ENCODE measurements around the gene JMJD4. TPM values are rescaled to one million over a fixed set of nuclear protein-coding genes. Genes with fewer than 3 reads are reported as not detected.

The JMJD4 gene
- total RNA-seq, 1 experiment from 2014 or later: 14.3 TPM

DNA sequence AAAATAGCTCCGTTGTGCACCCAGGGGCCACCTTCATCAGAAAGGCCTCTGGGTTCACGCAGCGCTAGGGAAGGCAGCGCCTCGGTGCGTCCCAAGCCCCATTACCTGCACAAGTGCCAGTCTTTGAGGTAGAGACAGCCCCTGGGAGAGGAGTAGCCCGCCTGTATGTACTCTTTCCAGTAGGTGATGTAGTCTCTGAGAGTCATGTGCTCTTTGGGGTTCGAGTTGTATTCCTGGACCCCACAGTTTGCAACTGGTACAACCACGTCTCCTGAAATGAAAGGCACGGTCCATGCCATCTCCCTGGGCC is 601 bp downstream of the JMJD4 start:
- peak overlapping the region; percentile 81 to 98 for H3K4me3 ChIP-seq (replicated peaks in 1 of 2; ENCODE audit: low read depth in 1 of 2, low read length in 2 of 2)
- H3K36me3 ChIP-seq (ENCODE audit: control insufficient read depth in 1 of 2, insufficient read depth in 2 of 2, low read length in 2 of 2): peaks cover 3 to 16% of the 10 kb centered on the region in 2 experiments; a peak in 3 of 4 replicates
- H3K27ac ChIP-seq (ENCODE audit: low read depth, low read length): peak overlapping the region; percentile 81
- H2AFZ ChIP-seq (ENCODE audit: low read depth, low read length, poor library complexity, severe bottlenecking): no peak overlapping the region
- peaks cover 11 to 29% of the 10 kb centered on the region in 2 experiments for H3K4me1 ChIP-seq (ENCODE audit: control insufficient read depth in 1 of 2, insufficient read depth in 2 of 2, low read length in 2 of 2)
- DNase-seq (ENCODE audit: low read depth, low spot score) (no peak), ATAC-seq (peak; percentile 2; the same call in 1 of the 2 replicates)
- intact Hi-C loops (cut with micrococcal nuclease): loop anchor here (2.0 kb wide), 1 partner anchor 212 kb away; the partner anchor contains the start of gene WNT9A
- H3K4me2 ChIP-seq (ENCODE audit: low read length): peak overlapping the region; percentile 90
- no peaks in the 10 kb centered on the region for H4K20me1 ChIP-seq (ENCODE audit: insufficient read depth)
- TF ChIP-seq SIN3A (IDR thresholded peaks at IDR 0.05; ENCODE audit: low read depth) (no peak), EGR1 (IDR thresholded peaks at IDR 0.05; ENCODE audit: low read depth) (no peak), CEBPB (IDR thresholded peaks at IDR 0.05; ENCODE audit: low read depth) (no peak), FOSL1 (IDR thresholded peaks at IDR 0.05; ENCODE audit: low read depth) (no peak)
- CTCF ChIA-PET: no interaction called here
- no peaks in the 10 kb centered on the region for H3K27me3 ChIP-seq (ENCODE audit: insufficient read depth, low read length)
- peak overlapping the region; percentile 90 for H3K9ac ChIP-seq (ENCODE audit: low read length)
- no TSS peak for BruUV-seq (replicated peaks)
- POLR2A ChIA-PET: no interaction called here
- peaks cover 67% of the 10 kb centered on the region for H3K79me2 ChIP-seq (ENCODE audit: insufficient read depth, low read length)
- H3K9me3 ChIP-seq (ENCODE audit: control insufficient read depth in 1 of 2, insufficient read depth in 1 of 2, low read depth in 1 of 2, low read length in 2 of 2): no peaks in the 10 kb centered on the region
- H3K9me2 ChIP-seq (ENCODE audit: insufficient read depth): no peaks in the 10 kb centered on the region
- RAD21 ChIA-PET (ENCODE audit: low non-redundant PET in 1 of 2, low total read pairs in 2 of 2, uncharacterized antibody in 2 of 2, unreplicated experiment in 2 of 2): no interaction called here

DNA sequence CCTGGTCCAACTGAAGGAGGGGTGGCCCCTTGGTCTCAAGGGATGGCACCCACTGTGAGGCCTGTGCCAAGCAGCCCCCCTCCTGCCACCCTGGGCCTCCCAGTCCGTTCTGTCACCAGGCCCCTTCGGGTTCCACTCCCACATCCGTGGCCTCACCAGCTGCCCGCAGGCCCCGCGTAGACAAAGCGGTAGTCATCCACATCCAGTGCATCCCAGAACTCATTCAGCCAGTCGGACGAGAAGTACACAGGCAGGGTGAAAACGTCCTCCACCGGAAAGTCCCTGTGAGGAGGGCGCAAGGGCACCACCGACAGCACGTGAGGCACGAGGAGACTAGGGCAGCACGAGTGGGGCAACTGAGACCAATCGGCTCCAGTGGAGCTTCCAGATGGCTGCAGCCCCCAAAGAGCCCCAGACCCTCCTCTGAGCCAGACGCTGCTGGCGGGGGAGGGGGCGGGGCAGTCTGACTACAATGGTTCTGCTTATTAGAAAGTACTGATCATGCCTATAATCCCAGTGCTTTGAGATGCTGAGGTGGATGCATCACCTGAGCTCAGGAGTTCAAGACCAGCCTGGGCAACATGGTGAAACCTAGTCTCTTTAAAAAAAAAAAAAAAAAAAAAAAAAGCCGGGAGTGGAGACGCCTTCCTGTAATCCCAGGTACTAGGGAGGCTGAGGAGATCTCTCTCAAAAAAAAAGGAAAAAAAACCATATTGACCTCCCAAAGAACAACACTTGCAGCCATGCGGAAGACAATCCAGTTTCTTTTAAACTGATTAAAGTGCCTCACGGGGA is 1.2 kb downstream of the JMJD4 start:
- peak overlapping the region; percentile 81 to 98 for H3K4me3 ChIP-seq (replicated peaks in 1 of 2; ENCODE audit: low read depth in 1 of 2, low read length in 2 of 2)
- no peak for DNase-seq (ENCODE audit: low read depth, low spot score)
- ChIA-PET CTCF (no interaction called here), POLR2A (no interaction called here), RAD21 (ENCODE audit: low non-redundant PET in 1 of 2, low total read pairs in 2 of 2, uncharacterized antibody in 2 of 2, unreplicated experiment in 2 of 2) (no interaction called here)
- peaks cover 3 to 16% of the 10 kb centered on the region in 2 experiments; a peak in 3 of 4 replicates for H3K36me3 ChIP-seq (ENCODE audit: control insufficient read depth in 1 of 2, insufficient read depth in 2 of 2, low read length in 2 of 2)
- H3K4me2 ChIP-seq (ENCODE audit: low read length): peak overlapping the region; percentile 90
- peaks cover 62% of the 10 kb centered on the region for H3K79me2 ChIP-seq (ENCODE audit: insufficient read depth, low read length)
- H3K9me3 ChIP-seq (ENCODE audit: control insufficient read depth in 1 of 2, insufficient read depth in 1 of 2, low read depth in 1 of 2, low read length in 2 of 2): no peaks in the 10 kb centered on the region
- TF ChIP-seq JUND (IDR thresholded peaks at IDR 0.05) (no peak), POLR2A (IDR thresholded peaks at IDR 0.05; ENCODE audit: borderline replicate concordance, extremely low read depth, insufficient read depth, insufficient read length) (no peak), SIN3A (IDR thresholded peaks at IDR 0.05; ENCODE audit: low read depth) (no peak), POLR2AphosphoS5 (IDR thresholded peaks at IDR 0.05; ENCODE audit: low read depth, low read length) (no peak), EZH2phosphoT487 (IDR thresholded peaks at IDR 0.05; ENCODE audit: borderline replicate concordance) (no peak), TCF7L2 (IDR thresholded peaks at IDR 0.05; ENCODE audit: borderline replicate concordance, extremely low read depth, insufficient read depth, insufficient read length) (no peak)
- H3K27ac ChIP-seq (ENCODE audit: low read depth, low read length): peak overlapping the region; percentile 81
- H3K27me3 ChIP-seq (ENCODE audit: insufficient read depth, low read length): no peaks in the 10 kb centered on the region
- peak overlapping the region; percentile 90 for H3K9ac ChIP-seq (ENCODE audit: low read length)
- no peaks in the 10 kb centered on the region for H4K20me1 ChIP-seq (ENCODE audit: insufficient read depth)
- H2AFZ ChIP-seq (ENCODE audit: low read depth, low read length, poor library complexity, severe bottlenecking): no peak overlapping the region
- no peaks in the 10 kb centered on the region for H3K9me2 ChIP-seq (ENCODE audit: insufficient read depth)
- intact Hi-C loops (cut with micrococcal nuclease): loop anchor here (2.0 kb wide), 1 partner anchor 213 kb away; the partner anchor contains the start of gene WNT9A
- peaks cover 11 to 34% of the 10 kb centered on the region in 2 experiments for H3K4me1 ChIP-seq (ENCODE audit: control insufficient read depth in 1 of 2, insufficient read depth in 2 of 2, low read length in 2 of 2)
- TSS peak; percentile 65 for BruUV-seq (replicated peaks)
- ATAC-seq: no peak
